Peyer's patch (tissue), 4 donors: ENCODE measurements around the gene LENG1.

Source experiments
- CTCF ChIP-seq, 6 experiments: fragments of 450-650 bp in 4 of 6; fragments of 200-600 bp in 2 of 6; sonication (generic) in 1 of 6; IDR thresholded peaks; one replicate each; pipeline ENCODE4 v1.5.1; 2017 to 2019; ENCODE audit warnings: antibody characterized with exemption in 6 of 6, mild to moderate bottlenecking in 3 of 6, moderate library complexity in 1 of 6
- POLR2A ChIP-seq, 2 donors: fragments of 450-650 bp; IDR thresholded peaks; one replicate each; pipeline ENCODE4 v1.5.1; 2017; ENCODE audit warnings: antibody characterized with exemption in 2 of 2, mild to moderate bottlenecking in 2 of 2, moderate library complexity in 2 of 2

- TF ChIP-seq POLR2A (IDR thresholded peaks at IDR 0.05) (no peak), CTCF (IDR thresholded peaks at IDR 0.05) (no peak)
These were observed 6.5 kb downstream of the LENG1 start for GRCh38 chr19:54152878-54153524.
